Middle frontal gyrus (tissue), 1 donor: Measurements from ENCODE around the gene HEPACAM.
A peak's percentile ranks its signal among the peaks of the same experiment; 100 is the strongest.

ENCODE experiments used
- DNase-seq: peaks from one replicate; pipeline ENCODE4 v3.0.0-alpha.2; 2015; ENCODE audit warnings: low spot score; ENCODE audit errors: extremely low spot score

HEPACAM gene

GRCh38 chr11:124886476-124886875 lies 49.4 kb downstream of the HEPACAM start:
- no peak for DNase-seq

GRCh38 chr11:124884869-124885479 lies 50.9 kb downstream of the HEPACAM start:
- no peak for DNase-seq

- DNase-seq: no peak
Measured at GRCh38 chr11:124884340-124884739, 51.5 kb downstream of the HEPACAM start.

- DNase-seq: no peak
Measured at GRCh38 chr11:124882339-124883071, 53.3 kb downstream of the HEPACAM start.

GRCh38 chr11:124880958-124881357 lies 54.9 kb downstream of the HEPACAM start:
- DNase-seq: no peak

GRCh38 chr11:124880290-124880611 lies 55.6 kb downstream of the HEPACAM start:
- DNase-seq: no peak

- DNase-seq: no peak
Measured at GRCh38 chr11:124879493-124880289, 56.2 kb downstream of the HEPACAM start.

- DNase-seq: no peak
Measured at GRCh38 chr11:124878759-124879492, 56.9 kb downstream of the HEPACAM start.

GRCh38 chr11:124877910-124878758 lies 57.7 kb downstream of the HEPACAM start:
- no peak for DNase-seq

- no peak for DNase-seq
Measured at GRCh38 chr11:124877631-124877909, 58.3 kb downstream of the HEPACAM start.

- DNase-seq: no peak
Measured at GRCh38 chr11:124876818-124877630, 58.8 kb downstream of the HEPACAM start.

- peak; percentile 71 for DNase-seq
Measured at GRCh38 chr11:124875943-124876817, 59.7 kb downstream of the HEPACAM start.

- no peak for DNase-seq
Measured at GRCh38 chr11:124875401-124875800, 60.4 kb downstream of the HEPACAM start.

- DNase-seq: no peak
Measured at GRCh38 chr11:124874571-124875255, 61.1 kb downstream of the HEPACAM start.

- no peak for DNase-seq
Measured at GRCh38 chr11:124873951-124874350, 61.9 kb downstream of the HEPACAM start.

- no peak for DNase-seq
Measured at GRCh38 chr11:124872741-124873140, 63.1 kb downstream of the HEPACAM start.

- DNase-seq: no peak
Measured at GRCh38 chr11:124872280-124872679, 63.6 kb downstream of the HEPACAM start.

- DNase-seq: no peak
Measured at GRCh38 chr11:124870430-124870829, 65.4 kb downstream of the HEPACAM start.
